Peyer's patch (tissue), 4 donors: ENCODE data around the gene SLC25A45. TPM values are rescaled to one million over a fixed set of nuclear protein-coding genes. Genes with fewer than 3 reads are reported as not detected.
A peak's percentile ranks its signal among the peaks of the same experiment; 100 is the strongest.

Experiments
- DNase-seq, 3 donors: peaks; one replicate each; pipeline ENCODE4 v3.0.0-alpha.2; 2017 to 2019
- H3K27ac ChIP-seq, 4 donors: fragments of 200-600 bp; sonication (generic); one replicate each; pipeline ENCODE4 v1.5.1; 2016 to 2019
- H3K27me3 ChIP-seq, 2 donors: fragments of 200-600 bp; sonication (generic); one replicate each; pipeline ENCODE4 v1.5.1; 2019
- H3K36me3 ChIP-seq, 3 donors: fragments of 200-600 bp; sonication (generic); one replicate each; pipeline ENCODE4 v1.5.1; 2016 to 2019
- H3K4me1 ChIP-seq, 4 donors: fragments of 200-600 bp; sonication (generic); one replicate each; pipeline ENCODE4 v1.5.1; 2016 to 2019
- H3K4me3 ChIP-seq, 4 donors: fragments of 200-600 bp; sonication (generic); 1 replicate in 3 of 4; 2 replicates in 1 of 4; pipeline ENCODE4 v1.5.1; 2016 to 2019; ENCODE audit warnings: mild to moderate bottlenecking in 1 of 4
- H3K9me3 ChIP-seq, 4 donors: fragments of 200-600 bp; sonication (generic); one replicate each; pipeline ENCODE4 v1.5.1; 2016 to 2019; ENCODE audit warnings: mild to moderate bottlenecking in 1 of 4
- POLR2A ChIP-seq, 2 donors: fragments of 450-650 bp; IDR thresholded peaks; one replicate each; pipeline ENCODE4 v1.5.1; 2017; ENCODE audit warnings: antibody characterized with exemption in 2 of 2, mild to moderate bottlenecking in 2 of 2, moderate library complexity in 2 of 2
- total RNA-seq, 4 donors: library from RNA; depleted of rRNA; stranded (reverse); fragments of >200 nt; gene quantifications; one replicate each; pipeline ENCODE4 v1.1.0, GENCODE V29; 2016
- TF ChIP-seq, protein P1 (sequence below), 6 experiments: fragments of 450-650 bp in 4 of 6; fragments of 200-600 bp in 2 of 6; sonication (generic) in 1 of 6; IDR thresholded peaks; one replicate each; pipeline ENCODE4 v1.5.1; 2017 to 2019; ENCODE audit warnings: antibody characterized with exemption in 6 of 6, mild to moderate bottlenecking in 3 of 6, moderate library complexity in 1 of 6

Gene SLC25A45
- total RNA-seq, 4 donors from 2014 or later, result 23.3 to 50.6 (median 40.2) TPM

- Histone ChIP-seq H3K27ac (peak overlapping the region; percentile 97 to 99 (median 98)), H3K4me3 (no peak overlapping the region), H3K36me3 (no peaks in the 10 kb centered on the region), H3K9me3 (no peaks in the 10 kb centered on the region), H3K27me3 (no peaks in the 10 kb centered on the region), H3K4me1 (peaks cover 13 to 82% (median 29%) of the 10 kb centered on the region in 4 donors)
- no peak for TF ChIP-seq POLR2A (IDR thresholded peaks at IDR 0.05)
- TF ChIP-seq, protein P1, sequence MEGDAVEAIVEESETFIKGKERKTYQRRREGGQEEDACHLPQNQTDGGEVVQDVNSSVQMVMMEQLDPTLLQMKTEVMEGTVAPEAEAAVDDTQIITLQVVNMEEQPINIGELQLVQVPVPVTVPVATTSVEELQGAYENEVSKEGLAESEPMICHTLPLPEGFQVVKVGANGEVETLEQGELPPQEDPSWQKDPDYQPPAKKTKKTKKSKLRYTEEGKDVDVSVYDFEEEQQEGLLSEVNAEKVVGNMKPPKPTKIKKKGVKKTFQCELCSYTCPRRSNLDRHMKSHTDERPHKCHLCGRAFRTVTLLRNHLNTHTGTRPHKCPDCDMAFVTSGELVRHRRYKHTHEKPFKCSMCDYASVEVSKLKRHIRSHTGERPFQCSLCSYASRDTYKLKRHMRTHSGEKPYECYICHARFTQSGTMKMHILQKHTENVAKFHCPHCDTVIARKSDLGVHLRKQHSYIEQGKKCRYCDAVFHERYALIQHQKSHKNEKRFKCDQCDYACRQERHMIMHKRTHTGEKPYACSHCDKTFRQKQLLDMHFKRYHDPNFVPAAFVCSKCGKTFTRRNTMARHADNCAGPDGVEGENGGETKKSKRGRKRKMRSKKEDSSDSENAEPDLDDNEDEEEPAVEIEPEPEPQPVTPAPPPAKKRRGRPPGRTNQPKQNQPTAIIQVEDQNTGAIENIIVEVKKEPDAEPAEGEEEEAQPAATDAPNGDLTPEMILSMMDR (IDR thresholded peaks at IDR 0.05), result no peak
- no peak for DNase-seq
These were observed 1.3 kb upstream of the SLC25A45 start for GRCh38 chr11:65383778-65384177.

DNA sequence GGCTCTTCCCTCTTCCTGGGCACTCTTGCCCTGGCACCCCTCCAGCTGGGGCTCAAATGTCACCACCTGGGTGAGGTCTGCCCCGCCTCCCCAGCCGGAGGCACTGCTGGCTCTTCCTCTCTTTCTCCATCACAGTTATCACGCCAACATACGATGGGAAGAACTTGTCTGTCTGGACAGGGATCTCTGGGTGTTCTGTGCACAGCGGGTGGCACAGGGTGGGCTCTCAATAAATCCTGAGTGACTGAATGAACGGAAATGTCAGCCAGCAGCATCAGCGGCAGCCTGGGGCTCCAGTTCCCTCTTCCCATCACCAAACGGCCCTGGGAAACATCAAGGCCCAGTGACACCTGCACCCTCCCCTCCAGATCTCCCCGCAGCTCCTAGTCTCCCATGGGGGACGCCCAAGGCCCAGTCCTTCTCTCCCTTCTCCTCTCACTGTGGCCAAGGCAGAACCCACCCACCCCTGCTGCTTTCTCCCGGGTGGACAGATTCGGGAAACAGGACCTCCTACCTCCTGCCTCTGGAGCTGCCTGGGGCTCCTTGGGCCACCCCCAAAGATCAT is 440 bp upstream of the SLC25A45 start:
- peak in 1 of 2 donors; percentile 61 for TF ChIP-seq POLR2A (IDR thresholded peaks at IDR 0.05)
- TF ChIP-seq, protein P1 (IDR thresholded peaks at IDR 0.05), result no peak
- Histone ChIP-seq H3K27me3 (no peaks in the 10 kb centered on the region), H3K4me1 (peaks cover 12 to 82% (median 24%) of the 10 kb centered on the region in 4 donors), H3K4me3 (peak overlapping the region; percentile 40 to 62 (median 52)), H3K9me3 (no peaks in the 10 kb centered on the region), H3K36me3 (no peaks in the 10 kb centered on the region), H3K27ac (peak overlapping the region; percentile 97 to 99 (median 98))
- DNase-seq, result peak in 1 of 3 donors; percentile 92

DNA sequence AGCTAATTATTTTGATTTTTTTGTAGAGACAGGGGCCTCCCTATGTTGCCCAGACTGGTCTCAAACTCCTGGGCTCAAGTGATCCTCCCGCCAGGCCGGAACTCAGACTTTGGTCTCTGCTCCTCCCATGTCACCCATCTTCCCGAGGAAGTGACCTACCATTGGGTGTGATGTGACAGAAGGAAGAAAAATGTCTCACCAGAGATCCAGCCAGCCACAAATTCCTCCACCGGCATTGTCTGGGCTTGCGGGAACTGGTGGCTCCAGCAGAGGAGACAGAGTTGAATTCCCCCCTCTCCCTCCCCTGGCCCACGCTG is 772 bp downstream of the SLC25A45 start:
- Histone ChIP-seq H3K9me3 (no peaks in the 10 kb centered on the region), H3K27ac (peak overlapping the region; percentile 97 to 99 (median 98)), H3K4me3 (peak overlapping the region; percentile 40 to 62 (median 52)), H3K4me1 (peaks cover 12 to 75% (median 20%) of the 10 kb centered on the region in 4 donors), H3K27me3 (no peaks in the 10 kb centered on the region), H3K36me3 (no peaks in the 10 kb centered on the region)
- DNase-seq, result no peak
- peak in 1 of 2 donors; percentile 54 for TF ChIP-seq POLR2A (IDR thresholded peaks at IDR 0.05)
- TF ChIP-seq, protein P1 (IDR thresholded peaks at IDR 0.05), result no peak

DNA sequence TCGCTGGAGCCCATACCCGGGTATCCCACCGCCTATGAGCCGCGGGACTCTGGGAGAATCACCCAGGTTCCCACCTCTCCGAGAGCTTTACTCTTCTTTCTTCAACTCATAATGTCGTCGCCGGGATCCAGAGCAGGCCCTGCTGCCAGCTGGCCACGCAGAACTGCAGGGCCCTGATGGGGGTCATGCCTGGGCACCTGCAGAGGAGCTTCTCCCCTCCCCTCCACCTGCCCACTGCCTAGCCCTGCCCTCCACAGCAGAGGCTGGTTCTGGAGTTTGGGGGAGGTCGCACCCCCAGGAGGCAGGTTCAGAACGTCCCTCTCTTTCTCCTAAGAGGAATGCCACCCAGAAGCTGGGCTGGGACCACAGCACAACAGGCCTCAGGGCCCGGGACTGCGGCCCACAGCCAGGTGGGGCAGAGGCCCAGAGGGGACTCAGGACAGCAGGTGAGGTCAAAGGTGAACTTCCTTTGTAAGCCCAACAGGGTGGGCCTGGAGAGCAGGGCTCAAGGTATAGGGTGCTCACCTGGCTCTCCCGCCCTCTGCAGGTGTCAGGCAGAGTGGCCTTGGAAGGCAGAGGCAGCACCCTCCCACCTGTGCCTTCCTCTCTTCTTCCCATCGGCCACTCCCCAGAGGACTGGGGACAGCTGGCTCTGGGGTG is 1.9 kb downstream of the SLC25A45 start:
- H3K4me3 ChIP-seq, result peak overlapping the region in 2 of 4 donors; percentile 52 to 62
- TF ChIP-seq, protein P1 (IDR thresholded peaks at IDR 0.05), result peak in 3 of 6 experiments; percentile 46 to 57 (median 46)
- TF ChIP-seq POLR2A (IDR thresholded peaks at IDR 0.05), result peak in 1 of 2 donors; percentile 50
- peak in 2 of 3 donors; percentile 73 to 77 for DNase-seq

GRCh38 chr11:65379698-65380459 is 2.6 kb downstream of the SLC25A45 start:
- Histone ChIP-seq H3K4me1 (peaks cover 12 to 67% (median 15%) of the 10 kb centered on the region in 4 donors), H3K36me3 (peaks cover 0 to 3% (median 0%) of the 10 kb centered on the region in 3 donors), H3K9me3 (no peaks in the 10 kb centered on the region), H3K27me3 (no peaks in the 10 kb centered on the region), H3K4me3 (peak overlapping the region in 2 of 4 donors; percentile 52 to 62), H3K27ac (peak overlapping the region in 3 of 4 donors; percentile 97 to 99 (median 98))
- DNase-seq, result no peak
- no peak for TF ChIP-seq POLR2A (IDR thresholded peaks at IDR 0.05)
- TF ChIP-seq, protein P1 (IDR thresholded peaks at IDR 0.05), result no peak

More for the DNA sequence above, 1.9 kb downstream of the SLC25A45 start:
- H3K36me3 ChIP-seq, result peaks cover 0 to 3% (median 0%) of the 10 kb centered on the region in 3 donors
- H3K4me1 ChIP-seq, result peaks cover 12 to 74% (median 17%) of the 10 kb centered on the region in 4 donors
- H3K27me3 ChIP-seq, result no peaks in the 10 kb centered on the region
- peak overlapping the region; percentile 97 to 99 (median 98) for H3K27ac ChIP-seq
- no peaks in the 10 kb centered on the region for H3K9me3 ChIP-seq
